Sigmoid colon (tissue), 4 donors: ENCODE data around the gene ZC3H13.

Experiments
- CTCF ChIP-seq, 4 experiments: fragments of 450-650 bp in 3 of 4; fragments of 200-600 bp in 1 of 4; IDR thresholded peaks; one replicate each; pipeline ENCODE4 v1.5.1; 2016 to 2019; ENCODE audit warnings: antibody characterized with exemption in 4 of 4, mild to moderate bottlenecking in 3 of 4, moderate library complexity in 2 of 4
- EP300 ChIP-seq, 4 donors: sonication (generic); formaldehyde crosslinking; IDR thresholded peaks; one replicate each; pipeline ENCODE4 v1.6.1; 2017; ENCODE audit warnings: antibody characterized with exemption in 4 of 4
- POLR2A ChIP-seq, 2 donors: fragments of 450-650 bp; IDR thresholded peaks; one replicate each; pipeline ENCODE4 v1.6.1; 2016; ENCODE audit warnings: antibody characterized with exemption in 2 of 2, mild to moderate bottlenecking in 2 of 2, moderate library complexity in 2 of 2
- POLR2AphosphoS5 ChIP-seq, 4 donors: sonication (generic); formaldehyde crosslinking; IDR thresholded peaks; one replicate each; pipeline ENCODE4 v1.6.1; 2017; ENCODE audit warnings: antibody characterized with exemption in 4 of 4

GRCh38 chr13:45974500-45974899 is 78.0 kb downstream of the ZC3H13 start:
- TF ChIP-seq CTCF (IDR thresholded peaks at IDR 0.05) (no peak), POLR2AphosphoS5 (IDR thresholded peaks at IDR 0.05) (no peak), POLR2A (IDR thresholded peaks at IDR 0.05) (no peak), EP300 (IDR thresholded peaks at IDR 0.05) (no peak)
